NOMO-1 treated with dmso at 0.1 percent for 144 hours (cell line): Measurements from ENCODE around the gene SPTSSB.
A peak's percentile ranks its signal among the peaks of the same experiment; 100 is the strongest.

ENCODE experiments used
- DNase-seq: peaks from one replicate; lab custom pipeline; 2025; ENCODE audit not compliant: unreplicated experiment; lab: John Stamatoyannopoulos, UW

SPTSSB gene, protein sequence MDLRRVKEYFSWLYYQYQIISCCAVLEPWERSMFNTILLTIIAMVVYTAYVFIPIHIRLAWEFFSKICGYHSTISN

DNA sequence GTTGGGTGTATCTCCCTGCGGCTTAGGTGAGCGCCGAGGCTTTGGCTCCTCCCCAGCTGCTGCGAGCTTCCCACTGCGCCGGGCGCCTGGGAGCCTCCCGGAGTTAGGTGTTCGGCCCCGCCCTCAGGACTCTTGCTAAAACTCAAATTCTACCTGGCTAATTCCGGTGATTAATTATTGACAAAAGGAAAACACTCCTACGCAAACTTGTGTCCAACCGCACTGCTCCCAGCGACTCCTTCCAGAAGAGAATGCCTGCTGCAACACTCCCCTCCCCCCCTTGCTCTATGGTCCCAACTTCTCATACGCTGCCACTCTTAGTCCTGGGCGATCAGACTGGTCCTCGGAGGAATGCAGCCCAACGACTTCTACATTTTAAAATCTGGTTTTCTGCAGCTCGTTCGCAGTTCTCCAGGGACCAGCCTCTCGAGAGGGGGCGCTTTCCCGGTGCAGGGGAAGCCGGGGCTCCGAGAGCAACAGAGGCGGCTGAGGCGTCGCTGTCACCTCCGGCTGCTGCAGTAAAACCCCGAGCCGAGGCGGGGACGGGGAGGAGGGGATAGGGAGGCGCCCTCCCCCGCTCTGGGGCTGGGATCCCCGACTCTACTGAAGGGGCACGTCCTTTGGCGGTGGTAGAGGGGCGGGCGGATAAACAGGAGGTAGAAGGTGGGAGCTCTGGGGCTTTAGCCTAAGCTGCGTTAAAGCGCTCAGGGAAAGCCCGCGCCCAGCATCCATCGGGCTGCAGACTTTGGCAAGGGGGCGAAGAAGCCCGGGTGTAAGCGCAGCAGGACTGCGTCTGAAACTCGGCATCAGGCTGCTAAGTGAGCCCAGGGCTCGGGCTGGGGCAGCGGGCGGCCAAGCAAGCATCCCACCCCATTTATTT, at the start of gene SPTSSB:
Gene SPTSSB, minus strand, starts transcription at position 77 of the 880 bp plus-strand sequence. CDS start 25,194 bp downstream, outside the sequence.
- DNase-seq, result no peak

- no peak for DNase-seq
Observed at GRCh38 chr3:161420746-161421145, 49.4 kb upstream of the SPTSSB start.

DNA sequence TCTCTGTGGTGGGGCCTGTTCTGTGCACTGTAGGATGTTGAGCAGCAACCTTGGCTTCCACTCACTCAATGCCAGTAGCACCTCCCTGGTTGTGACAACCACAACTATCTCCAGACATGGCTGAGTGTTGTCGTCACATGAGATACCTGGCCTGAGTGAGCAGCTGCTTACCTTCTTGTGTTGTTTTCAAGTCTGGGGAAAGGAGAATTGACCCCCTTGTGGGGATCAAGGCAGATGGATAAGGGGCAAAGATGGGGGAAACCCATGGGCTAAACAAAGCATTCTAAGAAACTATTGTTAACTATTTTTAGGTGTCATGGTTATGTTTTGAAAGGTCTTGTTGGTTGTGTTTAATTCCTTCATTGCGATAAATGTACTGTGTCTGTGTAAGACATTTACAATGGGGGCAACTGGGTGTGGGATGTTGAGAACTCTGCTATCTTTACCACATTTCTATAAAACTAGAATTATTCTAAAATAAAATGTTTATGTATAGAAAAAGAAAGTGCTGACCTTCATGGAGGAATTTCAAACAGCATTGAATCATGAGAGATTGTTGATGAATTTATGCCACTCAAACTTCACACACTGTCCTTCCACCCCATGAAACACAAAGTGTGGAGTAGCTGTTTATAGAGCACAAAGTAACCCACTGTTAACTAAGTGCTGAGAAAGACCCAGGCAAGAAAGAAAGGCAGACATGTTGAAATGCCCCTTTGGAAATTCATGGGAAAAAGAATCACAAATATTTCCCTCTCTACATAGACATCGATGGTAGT, 48.4 kb upstream of the SPTSSB start:
- DNase-seq, result no peak

DNA sequence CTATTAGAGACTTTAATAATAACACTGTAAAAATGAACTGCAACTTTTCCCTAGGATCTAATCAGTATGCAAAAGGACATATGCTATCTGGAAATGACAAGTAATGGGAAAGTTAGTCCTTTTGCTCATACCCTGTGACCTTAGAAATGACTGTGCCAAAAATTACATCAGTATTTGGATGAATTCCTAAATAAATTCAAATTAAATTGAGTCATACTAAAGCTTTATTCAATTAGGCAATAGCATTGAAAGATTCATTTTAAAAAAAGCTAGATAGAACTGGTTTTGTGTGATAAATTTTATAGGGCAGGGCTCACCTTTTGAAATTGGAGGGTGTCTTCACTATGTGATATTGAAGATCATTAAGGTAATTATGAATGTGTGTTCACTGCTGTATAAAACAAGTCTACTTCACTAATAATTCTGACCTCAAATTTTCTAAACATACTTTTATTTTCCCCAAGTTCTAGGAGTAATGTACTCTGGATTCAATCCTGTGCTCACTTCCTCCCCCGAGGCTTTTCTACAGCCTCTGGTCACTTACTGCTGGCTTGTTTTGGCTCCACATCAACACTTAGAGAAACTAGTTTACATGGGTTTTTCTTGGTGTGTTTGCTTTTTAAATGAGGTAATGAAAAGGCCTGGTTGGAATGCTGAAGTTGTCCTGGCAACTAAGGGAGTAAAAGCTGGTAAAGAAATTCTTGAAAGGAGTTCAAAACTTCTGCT, 44.4 kb upstream of the SPTSSB start:
- no peak for DNase-seq

DNA sequence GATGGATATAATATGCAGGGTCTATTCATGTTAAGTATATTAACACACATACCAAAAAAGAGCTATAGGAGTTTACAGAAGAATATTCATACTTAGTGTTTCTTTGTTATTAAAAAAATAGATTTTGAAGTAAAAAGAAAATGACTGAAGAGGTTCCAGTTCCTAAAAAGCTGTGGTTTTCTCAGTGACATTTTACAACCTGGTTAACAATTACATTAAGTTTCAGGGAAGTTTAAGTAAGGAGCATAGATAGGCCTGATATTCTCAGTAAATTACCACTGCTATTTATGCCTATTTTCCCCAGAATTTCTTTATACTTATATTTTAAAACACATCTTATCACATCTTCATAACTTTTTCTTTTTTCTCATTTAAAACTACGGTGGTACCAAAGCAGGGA, 43.6 kb upstream of the SPTSSB start:
- no peak for DNase-seq

GRCh38 chr3:161413855-161414210, 42.5 kb upstream of the SPTSSB start:
- DNase-seq, result no peak

GRCh38 chr3:161413127-161413854, 42.0 kb upstream of the SPTSSB start:
- no peak for DNase-seq

DNA sequence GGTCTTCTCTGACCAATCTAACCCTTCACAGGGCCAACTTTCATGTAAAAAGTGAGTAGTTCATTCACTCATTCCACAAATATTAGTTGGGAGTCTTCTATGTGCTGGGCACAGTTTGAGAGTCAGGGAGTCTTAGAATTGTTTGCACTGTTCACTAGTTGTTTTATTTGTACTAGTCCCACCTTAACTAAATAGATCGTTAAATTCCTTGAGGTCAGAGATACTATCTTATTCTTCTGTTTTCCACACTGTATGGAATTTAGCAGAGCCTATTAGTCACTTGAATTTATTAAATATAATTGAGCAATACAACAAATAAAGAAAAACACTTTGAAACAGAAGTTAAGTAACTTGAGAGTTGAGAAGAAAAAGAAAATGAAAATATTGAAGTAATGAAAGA, 40.8 kb upstream of the SPTSSB start:
- no peak for DNase-seq

DNA sequence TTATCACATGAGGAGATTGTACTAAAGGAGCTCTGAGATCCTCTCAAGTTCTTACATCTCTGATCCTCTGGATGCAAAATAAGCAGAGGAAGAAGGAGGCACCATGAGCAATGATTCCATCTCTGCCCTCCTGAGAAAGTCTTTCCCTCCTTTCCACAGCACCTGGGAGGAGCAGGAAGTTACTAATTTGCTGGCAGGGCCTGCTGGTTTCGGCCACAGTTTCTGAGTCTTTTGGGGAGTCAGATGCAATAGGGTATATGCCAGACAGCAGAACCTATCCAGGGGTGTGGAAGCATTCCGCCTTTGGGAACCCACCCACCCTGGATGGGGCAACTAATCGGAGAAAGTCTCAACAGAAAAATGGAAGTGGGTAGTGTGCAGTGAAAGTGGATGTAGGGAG, 38.5 kb upstream of the SPTSSB start:
- DNase-seq, result no peak

DNA sequence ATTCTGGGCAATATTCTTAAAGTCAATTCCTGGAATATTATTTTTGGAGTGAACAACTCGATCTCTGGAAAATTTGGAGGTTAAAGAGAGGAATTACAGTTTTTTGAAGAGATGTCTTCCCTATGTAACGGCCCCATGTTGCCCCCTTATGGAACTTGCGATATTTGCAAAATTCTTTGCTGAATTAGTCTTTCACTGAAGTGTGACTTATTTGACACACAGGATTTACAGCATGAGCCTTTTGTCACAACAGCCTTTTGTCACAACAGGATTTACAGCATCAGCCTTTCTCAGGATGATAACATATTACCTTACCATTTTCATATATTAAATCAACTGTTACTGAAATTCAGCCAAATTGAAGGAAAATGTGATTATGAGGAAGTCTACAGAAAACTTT, 37.8 kb upstream of the SPTSSB start:
- peak; percentile 47 for DNase-seq

DNA sequence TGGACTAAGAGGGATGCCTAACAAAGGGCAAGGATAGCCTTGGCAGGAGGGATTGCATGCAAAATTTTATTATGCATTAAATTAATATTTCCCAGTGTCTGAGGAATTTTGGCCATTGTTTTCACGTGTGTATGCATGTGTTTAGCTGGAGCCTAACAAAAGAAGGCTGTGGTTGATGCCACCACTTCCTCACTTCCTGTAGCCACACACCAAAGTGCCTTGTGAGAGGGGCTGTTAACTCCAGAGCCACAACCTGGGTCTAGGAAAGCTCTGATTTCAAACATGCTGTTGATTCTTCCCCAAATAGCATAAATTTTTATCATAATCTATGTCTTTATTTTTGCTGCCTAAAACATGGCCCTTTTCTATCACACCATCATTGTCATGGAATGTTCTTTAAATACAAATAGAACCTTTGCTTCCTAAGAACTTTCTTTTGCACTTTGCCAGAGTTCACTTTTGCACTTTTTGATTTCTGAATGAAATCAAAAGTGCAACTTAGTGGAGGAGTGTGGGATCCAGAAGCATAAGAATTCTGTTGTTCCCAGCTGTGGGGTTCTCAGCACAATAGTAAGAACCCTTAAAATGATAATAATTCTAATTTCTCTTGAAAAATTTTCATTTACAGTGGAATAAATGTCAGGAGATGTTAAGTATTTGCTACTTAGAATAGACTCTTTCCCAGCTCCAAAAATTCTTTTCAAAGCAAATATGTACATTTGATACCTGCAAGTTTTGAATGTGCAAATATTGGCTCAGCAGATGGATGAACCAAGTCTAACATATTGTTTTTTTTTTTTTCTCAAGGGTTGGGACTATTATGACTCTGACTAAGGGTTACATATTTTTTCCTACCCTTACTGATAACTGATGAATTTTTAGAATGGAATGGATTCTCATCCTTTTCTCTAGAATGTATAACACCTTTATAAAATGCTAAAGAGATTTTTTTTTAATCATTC, 35.6 kb upstream of the SPTSSB start:
- DNase-seq, result no peak

GRCh38 chr3:161405836-161406235, 34.5 kb upstream of the SPTSSB start:
- DNase-seq, result no peak

DNA sequence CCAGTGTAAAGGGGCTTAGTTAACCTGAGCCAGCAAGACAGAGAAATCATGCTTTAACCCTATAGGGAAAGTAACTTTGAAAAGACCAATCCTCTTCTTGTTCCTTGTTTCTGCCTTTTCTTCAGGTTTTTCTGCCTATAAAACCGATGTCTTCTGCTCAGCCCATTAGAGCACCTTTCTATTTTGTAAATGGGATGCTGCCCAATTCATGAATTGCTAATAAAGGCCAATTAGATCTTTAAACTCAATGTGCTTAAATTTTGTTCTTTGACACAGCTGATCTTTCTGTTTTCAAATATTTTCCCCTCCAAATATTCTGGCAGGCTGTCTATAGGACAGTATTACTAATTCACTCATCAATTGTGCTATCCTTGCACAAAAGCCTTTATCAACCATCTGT, 33.8 kb upstream of the SPTSSB start:
- no peak for DNase-seq

- no peak for DNase-seq
Observed at GRCh38 chr3:161403251-161403650, 31.9 kb upstream of the SPTSSB start.

DNA sequence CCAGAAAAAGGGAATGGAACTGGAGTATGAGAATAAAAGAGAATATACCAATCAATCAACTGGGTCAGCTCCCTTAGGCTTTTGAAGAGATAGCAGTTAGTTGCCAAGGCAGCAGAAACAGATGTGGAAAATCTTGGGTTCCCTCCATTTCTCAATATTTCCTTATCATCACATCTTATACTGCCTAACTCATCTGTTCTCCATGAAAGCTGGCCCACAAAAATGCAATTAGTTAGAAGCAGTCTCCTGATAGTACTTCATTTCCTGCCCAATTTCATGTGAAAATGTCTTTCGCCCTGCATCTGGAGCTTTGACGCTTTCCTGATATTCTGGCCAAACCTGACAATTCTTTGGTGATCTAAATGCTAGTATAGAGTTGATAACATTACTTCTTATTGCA, 30.1 kb upstream of the SPTSSB start:
- DNase-seq, result no peak

DNA sequence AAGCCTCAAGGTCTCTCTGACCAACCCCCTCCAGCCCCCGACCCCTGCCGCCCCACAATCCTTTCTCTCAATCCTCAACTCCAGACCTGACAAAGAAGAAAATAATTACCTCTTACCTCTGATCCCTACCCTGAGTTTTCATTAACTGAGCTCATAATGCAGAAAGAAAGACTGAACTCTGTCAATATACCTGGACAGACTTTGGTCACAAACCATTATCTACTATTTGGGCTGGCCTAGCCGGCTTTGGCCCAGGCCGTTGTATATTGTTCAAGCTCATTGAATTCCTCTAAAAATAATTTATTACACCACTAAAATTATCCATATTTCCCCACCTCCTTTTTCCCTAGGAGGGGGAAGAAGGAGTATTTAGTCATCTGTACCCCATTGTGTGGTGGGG, 29.3 kb upstream of the SPTSSB start:
- DNase-seq, result no peak

DNA sequence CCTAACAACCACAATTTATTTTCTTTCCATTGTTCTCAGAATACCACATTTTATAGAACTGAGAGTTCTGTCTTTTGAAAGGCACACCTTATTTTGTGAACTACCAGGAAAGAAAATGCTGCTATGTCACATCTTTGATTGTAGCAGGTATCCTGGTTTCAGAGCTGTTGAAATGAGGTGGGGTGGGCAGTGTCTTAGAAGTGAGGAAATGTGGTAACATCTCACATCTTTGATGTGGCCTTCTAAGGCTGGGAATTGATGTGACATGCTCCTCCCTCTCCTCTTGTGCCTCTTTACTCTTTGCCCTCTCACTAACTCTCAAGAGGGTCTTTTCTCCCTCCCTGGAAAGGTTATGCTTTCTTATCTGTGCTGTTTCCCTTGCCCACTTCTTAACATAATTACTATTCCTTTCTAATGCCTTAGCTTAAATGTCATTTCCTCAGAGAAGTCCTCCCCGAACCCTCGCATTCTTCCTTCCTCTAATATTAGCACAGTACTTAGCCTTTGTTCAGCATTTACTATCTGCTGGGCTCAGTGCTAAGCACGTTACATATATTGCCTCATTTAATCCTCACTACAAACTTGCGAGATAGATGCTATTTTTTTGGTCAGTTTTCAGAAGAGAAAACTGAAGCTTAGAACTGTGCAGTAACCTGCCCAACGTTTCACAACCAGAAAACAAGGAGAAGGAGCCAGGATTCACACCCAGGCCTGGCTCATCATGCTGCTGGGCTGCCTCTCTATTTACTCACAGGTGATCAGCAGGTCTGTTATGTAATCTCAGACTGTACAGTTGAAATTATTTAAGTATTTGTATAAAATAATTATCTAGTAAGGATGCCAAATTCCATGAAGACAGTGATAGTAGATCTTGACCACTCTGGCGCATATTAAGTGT, 24.0 kb upstream of the SPTSSB start:
- no peak for DNase-seq

DNA sequence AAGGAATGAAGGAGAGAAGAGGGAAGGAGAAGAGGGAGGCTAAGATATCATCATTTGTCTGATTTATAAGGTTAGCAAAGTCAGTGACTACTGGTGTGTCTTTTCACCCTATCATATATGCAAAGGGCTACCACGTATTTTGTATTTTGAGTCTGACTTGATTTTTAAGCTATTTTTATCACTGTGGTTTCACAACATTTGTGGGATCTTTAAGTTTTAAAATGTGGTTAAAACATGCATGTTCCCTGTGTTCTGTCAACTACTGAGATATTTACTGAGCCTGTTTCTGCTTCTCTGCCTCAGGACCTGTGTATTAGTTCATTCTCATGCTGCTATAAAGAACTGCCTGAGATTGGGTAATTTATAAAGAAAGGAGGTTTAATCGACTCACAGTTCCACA, 22.5 kb upstream of the SPTSSB start:
- DNase-seq, result no peak

DNA sequence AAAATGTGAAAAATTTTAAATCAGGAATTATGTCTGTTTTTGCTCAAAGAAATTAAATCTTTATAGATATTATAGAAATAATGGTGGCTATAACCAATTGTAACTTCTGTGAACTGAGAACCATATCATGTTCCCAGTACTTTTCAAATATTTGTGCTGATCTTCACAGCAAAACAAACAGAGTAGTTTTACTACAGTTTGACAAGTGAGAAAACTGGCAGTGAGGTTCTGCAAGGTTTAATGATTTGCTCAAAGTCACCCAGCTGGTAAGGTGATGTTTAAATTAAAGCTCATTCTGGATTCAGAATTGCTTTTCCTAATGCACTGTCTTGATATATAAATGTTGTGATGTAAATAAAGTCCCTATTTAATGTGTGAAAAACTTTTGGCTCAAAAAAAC, 22.0 kb upstream of the SPTSSB start:
- no peak for DNase-seq
